Right atrium auricular region (tissue), 2 donors: ENCODE data around the gene BET1L. TPM values are rescaled to one million over a fixed set of nuclear protein-coding genes. Genes with fewer than 3 reads are reported as not detected.
A peak's percentile ranks its signal among the peaks of the same experiment; 100 is the strongest.

Source experiments
- DNase-seq: peaks from one replicate; pipeline ENCODE4 v3.0.0-alpha.2; 2019; ENCODE audit warnings: low spot score
- H3K27ac ChIP-seq, 2 donors: fragments of 200-600 bp; sonication (generic); 1 replicate in 1 of 2; 2 replicates in 1 of 2; pipeline ENCODE4 v1.5.1; 2016 to 2019
- H3K27me3 ChIP-seq, 2 donors: fragments of 200-600 bp; sonication (generic); one replicate each; pipeline versions ENCODE4 v1.5.1 to v1.6.0; 2017 to 2019
- H3K36me3 ChIP-seq: fragments of 200-600 bp; sonication (generic); one replicate; pipeline ENCODE4 v1.5.1; 2016
- H3K4me1 ChIP-seq, 2 donors: fragments of 200-600 bp; sonication (generic); one replicate each; pipeline versions ENCODE4 v1.5.1 to v1.6.0; 2017 to 2019
- H3K4me3 ChIP-seq, 2 donors: fragments of 200-600 bp; sonication (generic); 1 replicate in 1 of 2; 2 replicates in 1 of 2; pipeline ENCODE4 v1.5.1; 2017 to 2019; ENCODE audit warnings: mild to moderate bottlenecking in 1 of 2, moderate library complexity in 1 of 2
- H3K9me3 ChIP-seq, 2 donors: fragments of 200-600 bp; sonication (generic); one replicate each; pipeline ENCODE4 v1.5.1; 2019
- total RNA-seq, 2 donors: library from RNA; depleted of rRNA; stranded (reverse); fragments of >200 nt; gene quantifications; one replicate each; pipeline ENCODE4 v1.1.0, GENCODE V29; 2016
- TF ChIP-seq, protein P1 (sequence below), 2 donors: fragments of 200-600 bp; sonication (generic); IDR thresholded peaks; one replicate each; pipeline ENCODE4 v1.5.1; 2019; ENCODE audit warnings: antibody characterized with exemption in 2 of 2

The BET1L gene
- total RNA-seq, 2 donors from 2014 or later: 20.7 to 25.9 TPM

DNA sequence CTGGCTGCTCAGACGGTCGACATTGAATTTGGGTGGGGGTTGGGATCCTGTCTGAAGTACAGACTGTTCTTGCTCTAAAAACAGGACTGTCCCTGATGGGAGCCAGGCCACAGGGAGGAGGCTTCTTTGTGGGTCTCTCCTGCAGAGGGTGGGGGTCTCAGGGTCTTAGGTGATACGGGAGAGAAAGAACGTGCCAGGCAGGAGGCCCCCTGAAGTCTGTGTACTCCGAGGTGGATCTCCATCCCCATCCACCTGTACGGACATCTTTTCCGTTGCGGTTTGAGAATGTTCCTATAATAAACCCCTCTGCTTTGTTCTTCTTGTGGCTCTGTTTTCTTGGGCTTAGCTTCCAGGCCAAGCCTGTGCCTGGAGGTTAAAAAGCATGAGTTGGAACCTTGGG lies 45.5 kb upstream of the BET1L start:
- Histone ChIP-seq H3K27me3 (no peaks in the 10 kb centered on the region), H3K36me3 (peaks cover 55% of the 10 kb centered on the region), H3K9me3 (no peaks in the 10 kb centered on the region), H3K4me3 (no peak overlapping the region), H3K27ac (no peak overlapping the region), H3K4me1 (no peaks in the 10 kb centered on the region)
- no peak for DNase-seq
- TF ChIP-seq, protein P1, sequence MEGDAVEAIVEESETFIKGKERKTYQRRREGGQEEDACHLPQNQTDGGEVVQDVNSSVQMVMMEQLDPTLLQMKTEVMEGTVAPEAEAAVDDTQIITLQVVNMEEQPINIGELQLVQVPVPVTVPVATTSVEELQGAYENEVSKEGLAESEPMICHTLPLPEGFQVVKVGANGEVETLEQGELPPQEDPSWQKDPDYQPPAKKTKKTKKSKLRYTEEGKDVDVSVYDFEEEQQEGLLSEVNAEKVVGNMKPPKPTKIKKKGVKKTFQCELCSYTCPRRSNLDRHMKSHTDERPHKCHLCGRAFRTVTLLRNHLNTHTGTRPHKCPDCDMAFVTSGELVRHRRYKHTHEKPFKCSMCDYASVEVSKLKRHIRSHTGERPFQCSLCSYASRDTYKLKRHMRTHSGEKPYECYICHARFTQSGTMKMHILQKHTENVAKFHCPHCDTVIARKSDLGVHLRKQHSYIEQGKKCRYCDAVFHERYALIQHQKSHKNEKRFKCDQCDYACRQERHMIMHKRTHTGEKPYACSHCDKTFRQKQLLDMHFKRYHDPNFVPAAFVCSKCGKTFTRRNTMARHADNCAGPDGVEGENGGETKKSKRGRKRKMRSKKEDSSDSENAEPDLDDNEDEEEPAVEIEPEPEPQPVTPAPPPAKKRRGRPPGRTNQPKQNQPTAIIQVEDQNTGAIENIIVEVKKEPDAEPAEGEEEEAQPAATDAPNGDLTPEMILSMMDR (IDR thresholded peaks at IDR 0.05): no peak

DNA sequence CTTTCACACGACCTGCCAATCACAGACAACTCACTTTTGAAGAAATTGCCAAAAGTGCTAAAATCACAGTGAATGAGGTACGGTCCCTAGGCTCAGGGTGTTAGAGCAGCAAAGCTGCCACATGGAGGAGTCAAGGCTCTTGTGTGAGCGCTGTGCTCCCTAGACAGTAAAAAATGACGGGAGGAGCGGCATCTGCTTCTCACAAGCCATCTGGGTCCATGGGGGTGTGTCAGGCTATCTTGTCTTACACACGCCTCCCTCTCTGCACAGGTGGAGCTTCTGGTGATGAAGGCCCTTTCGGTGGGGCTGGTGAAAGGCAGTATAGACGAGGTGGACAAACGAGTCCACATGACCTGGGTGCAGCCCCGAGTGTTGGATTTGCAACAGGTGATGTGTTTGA lies 44.4 kb upstream of the BET1L start:
- Histone ChIP-seq H3K36me3 (peaks cover 66% of the 10 kb centered on the region), H3K4me3 (no peak overlapping the region), H3K27ac (no peak overlapping the region), H3K4me1 (no peaks in the 10 kb centered on the region), H3K27me3 (no peaks in the 10 kb centered on the region), H3K9me3 (no peaks in the 10 kb centered on the region)
- no peak for DNase-seq
- TF ChIP-seq, protein P1 (IDR thresholded peaks at IDR 0.05): no peak

GRCh38 chr11:250740-251299 lies 43.6 kb upstream of the BET1L start:
- Histone ChIP-seq H3K36me3 (peaks cover 73% of the 10 kb centered on the region), H3K4me3 (no peak overlapping the region), H3K4me1 (no peaks in the 10 kb centered on the region), H3K27me3 (no peaks in the 10 kb centered on the region), H3K27ac (no peak overlapping the region), H3K9me3 (no peaks in the 10 kb centered on the region)
- no peak for DNase-seq
- TF ChIP-seq, protein P1 (IDR thresholded peaks at IDR 0.05): peak in 1 of 2 donors; percentile 68

DNA sequence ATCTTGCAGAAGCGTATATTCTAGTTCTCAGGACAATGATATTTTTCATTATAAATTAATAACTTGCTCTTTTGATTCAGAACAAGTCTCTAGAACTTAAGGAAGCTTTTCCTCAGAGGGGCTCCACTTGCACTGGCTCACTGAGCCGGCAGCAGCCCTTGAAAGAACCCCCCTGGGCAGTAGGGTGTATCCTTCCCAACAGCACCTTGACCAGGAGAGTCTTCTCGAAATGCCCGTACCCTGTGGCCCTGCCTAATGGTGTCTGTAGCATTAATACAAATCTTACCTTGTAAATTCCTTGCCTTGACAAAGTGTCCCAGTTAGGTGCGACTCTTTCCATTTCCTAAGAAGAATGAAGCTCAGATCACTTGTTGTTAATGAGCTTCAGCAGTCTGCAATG lies 43.1 kb upstream of the BET1L start:
- Histone ChIP-seq H3K27ac (no peak overlapping the region), H3K9me3 (no peaks in the 10 kb centered on the region), H3K27me3 (no peaks in the 10 kb centered on the region), H3K4me1 (no peaks in the 10 kb centered on the region), H3K36me3 (peaks cover 77% of the 10 kb centered on the region), H3K4me3 (no peak overlapping the region)
- TF ChIP-seq, protein P1 (IDR thresholded peaks at IDR 0.05): no peak
- no peak for DNase-seq

- no peak overlapping the region for H3K27ac ChIP-seq
- DNase-seq: no peak
- no peaks in the 10 kb centered on the region for H3K9me3 ChIP-seq
- no peaks in the 10 kb centered on the region for H3K27me3 ChIP-seq
- H3K4me1 ChIP-seq: no peaks in the 10 kb centered on the region
- no peak overlapping the region for H3K4me3 ChIP-seq
- H3K36me3 ChIP-seq: peaks cover 89% of the 10 kb centered on the region
- TF ChIP-seq, protein P1 (IDR thresholded peaks at IDR 0.05): no peak
Measured at GRCh38 chr11:249062-249461, 41.9 kb upstream of the BET1L start.

- H3K4me1 ChIP-seq: peaks cover 0 to 10% of the 10 kb centered on the region in 2 donors
- H3K36me3 ChIP-seq: peaks cover 72% of the 10 kb centered on the region
- no peak overlapping the region for H3K4me3 ChIP-seq
- no peaks in the 10 kb centered on the region for H3K9me3 ChIP-seq
- H3K27ac ChIP-seq: no peak overlapping the region
- TF ChIP-seq, protein P1 (IDR thresholded peaks at IDR 0.05): no peak
- H3K27me3 ChIP-seq: no peaks in the 10 kb centered on the region
- DNase-seq: no peak
Measured at GRCh38 chr11:244376-244775, 37.2 kb upstream of the BET1L start.
